GM18519 (cell line): ENCODE results near the gene KRT28.
"Not testable (repeated sequence)": the region's sequence is repeated elsewhere in the genome, so short reads cannot be mapped to it uniquely, and the experiment has no call there.

Experiments used
- ATAC-seq: cut with Tn5 transposase; IDR thresholded peaks from one replicate; pipeline ENCODE4 v1.9.1; 2021; ENCODE audit warnings: mild to moderate bottlenecking, moderate library complexity; ENCODE audit not compliant: unreplicated experiment, low FRiP score

The KRT28 gene

GRCh38 chr17:40791111-40791510 is 8.6 kb downstream of the KRT28 start:
- ATAC-seq, result no peak

GRCh38 chr17:40782450-40782849 is 17.3 kb downstream of the KRT28 start, which contains the start of gene KRT27:
Gene KRT27 (minus strand): TSS chr17:40782550. CDS start chr17:40782493, 57 bp downstream.
- ATAC-seq, result no peak

GRCh38 chr17:40779181-40779909 is 20.4 kb downstream of the KRT28 start:
- no peak for ATAC-seq

- no peak for ATAC-seq
Observed at GRCh38 chr17:40778461-40778860, 21.3 kb downstream of the KRT28 start.

- ATAC-seq, result no peak
Observed at GRCh38 chr17:40777971-40778370, 21.8 kb downstream of the KRT28 start.

GRCh38 chr17:40777459-40777858 is 22.3 kb downstream of the KRT28 start:
- no peak for ATAC-seq

- no peak for ATAC-seq
Observed at GRCh38 chr17:40775945-40776344, 23.8 kb downstream of the KRT28 start.

- no peak for ATAC-seq
Observed at GRCh38 chr17:40772101-40772500, 27.7 kb downstream of the KRT28 start, which contains the start of gene KRT26. Gene KRT26 (minus strand): TSS chr17:40772201. CDS start chr17:40772113, 88 bp downstream.

GRCh38 chr17:40765657-40766056 is 34.1 kb downstream of the KRT28 start:
- no peak for ATAC-seq

- ATAC-seq, result no peak
Observed at GRCh38 chr17:40763752-40764151, 36.0 kb downstream of the KRT28 start.

GRCh38 chr17:40760105-40761016 is 39.4 kb downstream of the KRT28 start:
- ATAC-seq, result no peak

- ATAC-seq, result no peak
Observed at GRCh38 chr17:40755231-40755630, 44.5 kb downstream of the KRT28 start, which contains the start of gene KRT25. Gene KRT25 (minus strand): TSS chr17:40755331. CDS start chr17:40755271, 60 bp downstream.

- no peak for ATAC-seq
Observed at GRCh38 chr17:40753804-40754203, 46.0 kb downstream of the KRT28 start.

GRCh38 chr17:40751065-40751464 is 48.7 kb downstream of the KRT28 start:
- ATAC-seq, result no peak

- ATAC-seq, result no peak
Observed at GRCh38 chr17:40750391-40750790, 49.4 kb downstream of the KRT28 start.

- ATAC-seq, result not testable (repeated sequence)
Observed at GRCh38 chr17:40748666-40749065, 51.1 kb downstream of the KRT28 start.
